B cell (primary cell): ENCODE measurements around the gene DCP2.

Experiments used
- CTCF ChIP-seq: fragments of 200-600 bp; IDR thresholded peaks from one replicate; pipeline ENCODE4 v1.8.0; 2022; ENCODE audit warnings: antibody characterized with exemption, mild to moderate bottlenecking
- EZH2 ChIP-seq: IDR thresholded peaks from 2 replicates; pipeline ENCODE4 v1.6.1; 2012; ENCODE audit warnings: borderline replicate concordance, low read depth, mild to moderate bottlenecking, moderate library complexity, low read length; ENCODE audit not compliant: insufficient read depth, poor library complexity, severe bottlenecking

DNA sequence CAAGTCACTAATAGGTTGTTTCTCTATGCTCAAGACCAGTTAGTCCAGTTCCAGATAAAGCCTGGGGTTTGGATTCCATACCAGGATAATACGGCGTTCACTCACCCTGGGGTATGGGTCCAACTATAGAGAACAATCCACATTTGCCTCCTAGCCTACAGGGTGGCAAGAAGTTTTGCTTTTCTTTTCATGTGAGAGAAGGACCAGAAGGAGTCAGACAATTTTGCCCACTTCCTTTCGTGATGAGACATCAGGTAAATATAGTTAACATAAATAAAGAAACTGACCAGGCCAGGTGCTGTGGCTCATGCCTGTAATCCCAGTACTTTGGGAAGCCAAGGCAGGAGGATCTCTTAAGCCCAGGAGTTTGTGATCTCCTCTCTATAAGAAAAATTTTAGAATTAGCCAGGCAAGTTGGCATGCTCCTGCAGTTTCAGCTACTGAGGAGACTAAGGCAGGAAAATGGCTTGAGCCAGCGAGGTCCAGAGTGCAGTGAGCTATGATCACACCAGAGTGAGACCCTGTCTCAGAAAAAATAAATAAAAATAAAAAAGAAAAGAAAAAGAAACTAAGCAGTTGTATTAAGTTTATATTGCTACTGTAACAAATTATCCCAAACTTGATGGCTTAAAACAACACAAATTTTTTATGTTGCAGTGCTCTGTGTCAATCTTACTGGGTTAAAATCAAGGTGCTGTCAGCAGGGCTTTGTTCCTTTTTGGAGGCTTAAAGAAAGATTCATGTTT lies 47.1 kb upstream of the DCP2 start:
- TF ChIP-seq CTCF (no peak), EZH2 (no peak)
